Activated naive CD8-positive, alpha-beta T cell (primary cell): ENCODE measurements around the gene VGLL4.

ENCODE experiments used
- H3K27ac Mint-ChIP-seq: one replicate; pipeline ENCODE4 v1.8.0; 2021; ENCODE audit warnings: mixed read lengths
- H3K27me3 Mint-ChIP-seq: one replicate; pipeline ENCODE4 v1.8.0; 2021; ENCODE audit warnings: mixed read lengths
- H3K36me3 Mint-ChIP-seq: one replicate; pipeline ENCODE4 v1.8.0; 2021; ENCODE audit warnings: mixed read lengths
- H3K4me1 Mint-ChIP-seq: one replicate; pipeline ENCODE4 v1.8.0; 2021; ENCODE audit warnings: low read depth, mixed read lengths
- H3K4me3 Mint-ChIP-seq: one replicate; pipeline ENCODE4 v1.8.0; 2021; ENCODE audit warnings: mild to moderate bottlenecking, mixed read lengths
- H3K9me3 Mint-ChIP-seq: one replicate; pipeline ENCODE4 v1.8.0; 2021; ENCODE audit warnings: low read depth, mixed read lengths

Gene VGLL4

GRCh38 chr3:11508346-11509172, 135.2 kb downstream of the VGLL4 start:
- H3K36me3 Mint-ChIP-seq, result peaks cover 6% of the 10 kb centered on the region
- H3K9me3 Mint-ChIP-seq, result no peaks in the 10 kb centered on the region
- H3K27ac Mint-ChIP-seq, result no peak overlapping the region
- H3K4me1 Mint-ChIP-seq, result no peaks in the 10 kb centered on the region
- no peak overlapping the region for H3K4me3 Mint-ChIP-seq
- H3K27me3 Mint-ChIP-seq, result no peaks in the 10 kb centered on the region

GRCh38 chr3:11507719-11508118, 136.0 kb downstream of the VGLL4 start:
- no peaks in the 10 kb centered on the region for H3K4me1 Mint-ChIP-seq
- H3K36me3 Mint-ChIP-seq, result peaks cover 6% of the 10 kb centered on the region
- H3K27ac Mint-ChIP-seq, result no peak overlapping the region
- no peaks in the 10 kb centered on the region for H3K27me3 Mint-ChIP-seq
- no peak overlapping the region for H3K4me3 Mint-ChIP-seq
- no peaks in the 10 kb centered on the region for H3K9me3 Mint-ChIP-seq
